Activated CD4-positive, alpha-beta T cell treated with anti-CD3 and anti-CD28 coated beads, Interleukin-2, amount 50 U/mL, for 4 hours (primary cell): Measurements from ENCODE around the gene SLK.

Source experiments
- DNase-seq, 2 experiments: peaks; one replicate each; pipeline ENCODE4 v3.0.0-alpha.2; 2020

Gene SLK

DNA sequence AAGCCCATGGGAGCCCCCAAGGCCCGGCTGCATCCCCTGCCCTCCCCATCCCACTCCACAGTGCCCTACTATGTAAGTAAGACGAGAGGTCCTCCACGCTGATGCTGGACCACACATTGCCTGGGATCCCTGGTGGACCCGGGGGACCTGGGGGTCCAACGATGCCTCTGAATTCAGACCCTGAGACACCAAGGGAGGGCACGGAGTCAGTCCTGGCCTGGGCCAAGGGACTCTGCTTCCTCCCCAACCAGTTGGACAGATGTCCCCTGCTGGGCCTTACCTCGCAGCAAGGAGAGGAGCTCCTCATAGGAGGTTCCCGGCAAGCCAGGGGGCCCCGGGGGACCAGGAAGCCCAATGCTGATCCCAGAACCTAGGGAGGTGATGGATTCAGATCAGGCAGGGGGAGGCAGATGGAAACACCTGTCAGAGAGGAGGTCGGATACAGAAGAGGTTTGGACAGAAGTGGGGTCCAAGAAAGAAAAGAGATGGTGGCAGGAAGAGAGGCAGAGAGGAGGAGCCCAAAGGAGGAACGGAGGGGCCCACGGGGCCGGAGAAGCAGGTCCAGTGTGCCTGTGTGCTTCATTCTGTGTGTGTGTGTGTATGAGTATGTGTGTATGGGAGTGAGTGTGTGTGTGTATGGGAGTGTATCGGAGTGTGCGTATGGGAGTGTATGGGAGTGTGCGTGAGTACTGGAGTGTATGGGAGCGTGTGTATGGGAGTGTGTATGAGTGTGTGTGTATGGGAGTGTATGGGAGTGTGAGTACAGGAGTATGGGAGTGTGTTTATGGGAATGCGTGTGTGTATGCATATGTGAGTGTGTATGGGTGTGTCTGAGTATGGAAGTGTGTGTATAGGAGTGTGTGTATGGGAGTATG is 68.5 kb downstream of the SLK start:
- no peak for DNase-seq

DNA sequence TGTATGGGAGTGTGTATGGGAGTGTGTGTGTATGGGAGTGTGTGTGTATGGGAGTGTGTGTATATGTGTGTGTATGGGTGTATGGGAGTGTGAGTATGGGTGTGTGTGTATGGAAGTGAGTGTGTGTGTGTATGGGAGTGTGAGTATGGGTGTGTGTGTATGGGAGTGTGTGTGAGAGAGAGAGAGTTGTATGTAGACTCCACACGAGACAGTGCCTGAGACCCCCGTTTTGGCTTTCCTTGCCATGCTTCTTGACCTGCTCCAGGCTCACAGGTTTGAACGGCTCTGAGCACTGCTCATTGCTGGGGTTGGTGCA is 69.1 kb downstream of the SLK start:
- DNase-seq = no peak

DNA sequence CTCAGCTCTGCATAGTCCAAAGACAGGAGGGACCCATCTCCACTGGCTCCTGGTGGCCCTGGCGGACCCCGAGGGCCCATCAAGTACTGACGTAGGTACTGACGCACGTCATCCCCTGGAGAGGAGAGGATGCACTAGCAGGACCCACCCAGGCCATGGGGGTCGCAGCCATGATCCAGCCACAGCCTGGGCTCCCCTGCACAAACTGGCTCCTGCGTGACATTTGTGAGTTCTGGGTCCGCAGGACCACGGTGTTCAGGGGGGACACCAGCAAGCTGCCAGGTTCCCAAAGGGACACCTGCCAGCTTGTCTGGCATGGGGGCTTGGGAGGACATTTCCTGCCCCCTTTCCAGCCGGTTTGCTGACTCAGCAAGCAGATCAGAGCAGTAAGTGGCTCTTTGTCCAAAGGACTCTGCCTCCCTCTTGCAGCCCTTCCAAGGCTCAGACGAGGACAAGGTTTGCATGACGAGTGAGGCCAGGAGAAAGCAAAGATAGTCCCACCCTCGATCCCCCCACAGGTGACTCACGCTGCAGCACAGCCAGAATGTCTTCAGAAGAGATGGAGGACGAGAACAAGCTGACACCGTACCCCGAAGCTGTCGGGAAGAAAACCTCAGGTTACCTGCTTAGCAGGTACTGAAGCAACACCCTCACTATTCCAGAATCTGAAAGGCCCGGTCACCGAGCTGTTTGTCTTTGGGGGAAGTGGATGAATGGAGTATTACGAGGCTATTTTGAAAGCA is 69.7 kb downstream of the SLK start:
- DNase-seq = no peak

DNA sequence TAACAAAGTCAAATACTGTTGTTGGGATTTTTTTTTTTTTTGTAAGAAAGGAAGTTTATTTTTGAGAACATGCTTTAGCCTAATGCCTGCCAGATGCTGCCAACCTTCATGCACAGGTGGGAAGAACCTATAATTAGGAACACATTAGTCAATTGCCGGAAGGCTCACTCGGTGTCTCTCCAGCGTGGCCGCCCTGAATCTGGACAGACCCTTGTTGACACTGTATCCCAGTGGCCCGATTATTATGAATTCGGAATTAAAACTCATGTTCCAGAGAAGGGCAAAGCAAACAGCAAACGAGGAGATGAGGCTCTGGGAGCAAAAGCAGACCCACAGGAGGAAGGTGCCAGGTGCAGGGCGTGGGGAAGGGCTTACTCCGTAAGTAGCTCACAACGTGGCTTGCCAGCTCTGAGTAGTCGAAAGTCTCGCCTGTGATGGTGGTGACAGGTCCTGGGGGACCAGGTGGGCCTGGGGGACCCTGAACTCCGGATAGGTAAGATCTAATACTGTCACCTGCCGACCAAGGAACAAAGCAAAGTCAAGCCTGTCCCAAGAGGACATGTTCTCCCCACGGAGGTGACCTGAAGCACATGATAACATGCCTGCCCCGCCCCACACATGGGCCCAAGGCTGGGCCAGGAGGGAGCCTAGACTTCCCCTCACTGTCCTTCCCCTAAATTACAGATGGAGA is 70.5 kb downstream of the SLK start:
- no peak for DNase-seq

DNA sequence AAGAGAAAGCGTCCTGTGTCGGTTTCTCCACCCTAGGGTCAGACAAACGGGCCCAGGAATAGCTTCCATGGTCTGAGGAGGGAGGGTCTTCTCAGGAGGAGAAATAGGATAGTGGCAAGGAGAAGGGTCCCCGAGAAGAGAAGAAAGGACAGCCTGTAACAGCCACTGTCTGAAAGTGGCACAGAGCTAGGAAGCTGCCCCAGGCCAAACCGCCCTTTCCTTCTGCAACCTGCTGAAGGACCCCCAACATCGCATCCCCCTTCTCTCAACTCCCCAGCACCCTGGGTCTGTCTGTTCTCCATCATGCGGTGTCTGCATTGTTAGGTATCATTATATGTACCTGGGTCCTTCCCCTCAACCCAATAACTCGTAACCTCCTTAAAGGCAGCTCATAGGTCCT is 71.6 kb downstream of the SLK start:
- no peak for DNase-seq

DNA sequence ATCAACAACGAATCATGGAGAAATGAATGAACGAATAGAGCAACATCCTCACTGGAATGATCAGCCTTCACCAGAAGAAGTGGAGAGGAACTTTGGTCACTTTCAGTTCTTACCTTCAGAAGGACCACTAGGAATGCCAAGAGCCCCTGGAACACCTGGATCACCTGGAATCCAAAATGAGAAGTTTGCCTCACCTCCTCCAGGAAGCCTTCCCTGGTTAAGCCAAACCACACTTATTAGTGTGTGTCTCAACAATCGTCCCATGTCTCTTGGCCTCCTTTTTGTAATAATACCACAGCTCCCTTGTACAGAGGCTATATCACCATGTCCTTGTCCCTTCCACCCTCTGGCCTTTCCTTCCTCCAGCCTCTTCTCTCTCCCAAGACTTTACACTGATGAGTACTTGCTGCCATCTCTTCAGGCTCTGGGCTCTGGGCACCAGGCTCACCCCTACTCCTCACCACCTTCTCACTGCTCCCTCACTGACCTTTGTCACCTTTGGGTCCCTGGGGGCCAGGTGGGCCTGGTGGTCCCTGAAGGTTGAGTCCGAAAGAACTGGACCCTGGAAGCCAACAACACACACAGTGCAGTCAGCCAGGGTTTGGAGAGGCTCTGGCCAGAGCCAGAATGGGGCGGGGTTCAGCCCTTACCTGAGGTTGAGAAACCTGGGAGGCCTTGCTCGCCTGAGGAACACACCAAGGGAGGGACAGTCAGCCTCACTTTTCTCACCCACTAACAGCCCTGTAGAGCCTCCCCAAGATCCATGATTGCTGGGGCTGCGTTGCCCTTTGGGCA is 72.2 kb downstream of the SLK start:
- no peak for DNase-seq

DNA sequence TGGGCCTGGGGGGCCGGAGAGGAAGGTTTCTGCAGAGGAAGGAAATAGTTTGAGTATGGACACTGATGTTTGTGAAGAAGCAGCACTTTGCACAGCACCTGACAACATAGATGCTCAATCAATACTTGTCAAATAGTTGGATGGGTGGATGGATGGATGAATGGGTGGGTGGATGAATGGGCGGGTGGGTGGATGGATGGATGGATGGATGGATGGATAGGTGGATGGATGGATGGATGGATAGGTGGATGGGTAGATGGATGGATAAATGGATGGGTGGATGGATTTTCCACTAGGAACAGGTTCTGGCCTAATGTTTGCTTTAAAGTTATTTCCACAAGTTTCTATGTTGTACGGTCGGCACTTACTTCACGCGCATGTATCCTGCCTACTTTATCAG is 73.4 kb downstream of the SLK start:
- DNase-seq = no peak

DNA sequence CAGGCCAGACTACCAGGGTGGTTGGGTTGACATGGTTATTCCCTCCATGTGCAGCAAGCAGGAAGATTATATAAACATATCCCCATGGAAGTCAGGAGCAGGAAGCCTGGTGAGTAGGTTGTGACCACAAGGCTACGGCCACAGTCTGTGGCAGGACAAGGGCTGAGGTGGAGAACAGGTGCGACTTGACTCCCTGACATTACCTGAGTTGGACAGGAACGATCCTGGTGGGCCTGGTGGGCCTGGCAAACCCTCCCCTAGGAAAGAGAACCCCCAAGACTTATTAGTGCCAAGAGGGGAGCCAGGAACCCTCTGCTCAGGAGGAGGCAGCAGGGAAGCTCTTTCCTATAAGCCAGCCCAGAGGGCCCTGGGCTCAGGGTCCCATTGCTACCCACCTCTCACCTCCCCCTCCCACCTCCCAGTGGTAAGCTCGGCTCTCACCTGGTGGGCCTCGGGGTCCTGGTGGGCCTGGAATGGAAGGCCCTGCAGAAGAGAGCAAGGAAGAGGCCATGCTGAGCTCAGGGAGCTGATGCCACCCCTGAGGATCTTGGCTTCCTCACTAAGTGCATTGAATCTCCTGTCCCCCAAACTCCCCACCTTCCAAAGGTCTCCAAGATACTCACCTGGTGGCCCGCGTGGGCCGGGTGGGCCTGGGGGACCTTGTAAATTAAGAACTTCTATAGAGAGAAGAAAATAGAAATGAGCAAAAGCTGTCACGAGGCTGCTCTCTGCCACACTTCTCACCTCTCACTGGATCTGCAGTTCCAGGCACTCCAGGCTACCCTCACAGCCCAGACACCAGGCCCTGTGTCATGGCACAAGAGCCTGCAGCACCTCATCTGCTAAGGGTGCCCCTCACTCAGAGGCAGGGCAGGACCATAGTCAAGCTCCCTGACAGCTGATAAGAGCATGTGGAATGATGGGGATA is 74.2 kb downstream of the SLK start:
- DNase-seq = no peak

DNA sequence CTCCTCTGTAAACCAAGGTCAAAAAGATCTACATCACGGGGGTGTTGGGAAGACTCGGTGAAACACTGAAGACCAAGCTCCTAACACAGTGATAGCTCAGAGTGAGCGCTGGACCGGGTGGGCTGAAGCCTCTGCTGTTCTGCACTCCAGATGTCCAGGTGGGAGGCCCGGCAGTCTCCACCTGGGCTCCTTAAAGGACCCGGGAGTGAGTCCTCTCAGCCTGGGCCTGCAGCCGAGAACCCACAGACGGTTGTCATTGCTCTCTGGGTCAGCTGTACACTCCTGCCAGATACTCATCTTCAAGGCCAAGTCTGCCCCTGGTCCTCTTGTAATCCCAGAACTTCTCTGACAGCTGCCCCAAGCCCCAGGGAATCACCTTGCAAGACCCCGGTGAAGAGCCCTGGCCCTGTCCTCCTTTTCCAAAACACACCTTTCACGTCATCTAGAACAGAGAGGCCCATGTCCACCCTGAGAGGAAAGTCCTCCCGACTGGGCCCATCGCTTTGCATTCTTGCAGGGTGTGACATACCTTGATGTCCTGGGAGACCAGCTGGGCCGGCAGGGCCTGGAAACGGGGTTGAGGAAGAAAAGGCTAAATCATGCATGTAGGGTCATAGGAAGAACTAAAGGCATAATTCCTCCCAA is 75.1 kb downstream of the SLK start:
- no peak for DNase-seq

DNA sequence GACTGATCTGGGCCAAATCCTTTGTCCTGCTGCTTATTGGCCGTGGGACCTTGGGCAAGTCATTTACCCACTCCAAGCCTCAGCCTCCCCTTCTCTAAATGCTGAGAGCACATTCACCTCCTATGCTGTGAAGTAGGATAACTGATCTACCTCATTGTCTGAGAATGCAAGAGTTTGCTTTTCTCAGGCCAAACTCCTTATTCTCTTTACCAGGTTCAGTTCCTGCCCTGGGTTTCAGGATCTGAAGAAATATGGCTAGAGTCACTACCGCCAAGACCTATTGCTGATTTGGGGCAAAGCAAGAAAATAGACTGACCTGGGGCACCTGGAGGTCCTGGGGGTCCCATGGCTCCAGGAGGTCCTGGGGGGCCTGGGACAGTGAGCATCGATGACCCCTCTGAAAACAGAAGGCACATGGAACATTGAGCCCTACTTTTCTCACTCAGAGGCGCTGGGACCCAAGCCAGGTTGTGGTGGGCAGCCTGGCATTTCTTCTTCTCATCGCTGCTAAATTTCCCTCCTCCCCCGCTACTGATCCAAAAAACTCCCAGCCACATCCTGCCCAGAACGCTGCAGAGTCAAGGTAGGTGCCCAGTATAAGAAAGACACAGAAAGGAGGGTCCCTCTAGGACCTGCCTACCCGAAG is 76.4 kb downstream of the SLK start:
- DNase-seq = no peak

DNA sequence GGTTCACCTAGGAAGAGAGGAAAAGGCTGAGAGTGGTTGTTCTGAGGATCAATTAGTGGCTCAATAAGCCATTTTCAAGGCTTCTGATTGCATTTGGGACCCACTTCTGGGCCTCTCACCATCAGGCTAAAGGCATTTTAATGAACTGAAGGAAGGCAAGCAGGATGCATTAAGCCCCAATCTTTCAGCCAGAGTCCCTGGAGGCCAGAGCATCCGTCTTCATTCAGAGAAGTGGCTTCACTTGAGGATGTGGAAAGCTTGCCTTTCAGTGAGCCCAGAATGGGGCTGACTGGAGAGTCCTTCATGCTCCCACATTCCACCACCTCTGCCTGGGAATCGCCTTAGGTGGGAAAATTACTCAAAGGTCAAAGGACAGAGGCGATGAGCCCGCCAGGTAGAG is 76.9 kb downstream of the SLK start:
- no peak for DNase-seq

DNA sequence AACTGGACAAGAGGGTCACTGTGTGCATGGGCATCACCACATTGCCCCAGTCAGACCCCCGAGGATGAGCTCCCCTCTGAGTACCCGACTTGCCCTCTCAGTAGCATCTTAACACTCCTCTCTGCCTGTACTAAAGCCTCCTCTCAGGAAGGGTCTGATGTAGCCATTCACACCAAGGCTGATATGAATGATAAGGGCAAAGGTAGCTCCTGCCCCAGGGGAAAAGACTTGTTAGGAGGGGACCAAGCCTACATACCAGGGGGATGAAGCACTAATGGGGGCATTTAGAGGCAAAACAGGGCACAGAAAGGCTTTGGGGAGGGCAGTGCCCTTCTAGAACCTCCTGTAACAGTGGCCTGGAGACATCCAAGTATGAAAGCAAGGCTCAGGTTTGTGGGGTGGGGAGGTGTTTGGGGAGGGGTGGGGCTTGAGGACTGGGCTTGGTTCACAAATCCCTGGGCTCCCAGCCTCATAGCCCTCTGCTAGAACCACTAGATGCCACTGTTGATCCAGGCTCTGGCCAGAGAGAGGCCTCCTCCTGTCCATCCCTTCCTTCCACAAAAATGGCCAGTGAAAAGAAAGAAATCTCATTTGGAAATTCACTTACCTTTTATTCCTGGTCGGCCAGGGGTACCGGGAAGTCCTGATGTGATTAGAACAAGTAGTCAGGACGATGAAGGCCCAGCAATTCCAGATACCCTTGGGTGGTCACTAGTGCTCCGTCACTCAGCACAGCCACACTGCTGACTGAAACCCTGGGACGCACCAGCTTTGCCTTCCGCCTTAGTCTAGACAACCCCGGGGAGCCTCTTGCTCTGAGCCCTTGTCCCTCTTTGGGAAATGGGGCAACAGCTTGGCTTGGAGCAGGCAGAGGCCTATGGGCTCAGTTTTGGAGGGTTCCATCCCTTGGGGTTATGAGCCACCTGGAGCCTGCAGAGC is 78.5 kb downstream of the SLK start:
- DNase-seq = no peak

DNA sequence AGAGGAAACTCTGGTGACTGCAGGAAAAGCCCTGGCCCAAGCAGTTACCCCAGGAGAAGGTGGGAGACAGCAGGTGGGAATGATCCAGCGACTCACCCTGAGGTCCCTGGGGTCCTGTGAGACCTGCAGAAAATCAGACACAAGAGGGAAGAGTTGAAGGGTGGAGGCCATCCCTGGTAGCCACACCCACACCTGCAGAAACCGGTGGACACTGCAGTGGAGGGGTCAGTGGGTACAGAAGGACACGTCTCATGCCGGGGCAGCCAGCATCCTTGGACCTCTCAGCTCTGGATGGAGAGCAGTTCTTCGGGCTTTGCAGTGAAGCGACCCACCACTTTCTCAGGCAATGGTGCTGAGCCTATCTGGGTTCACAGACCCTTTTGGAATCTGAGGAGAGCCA is 79.7 kb downstream of the SLK start:
- DNase-seq = no peak

DNA sequence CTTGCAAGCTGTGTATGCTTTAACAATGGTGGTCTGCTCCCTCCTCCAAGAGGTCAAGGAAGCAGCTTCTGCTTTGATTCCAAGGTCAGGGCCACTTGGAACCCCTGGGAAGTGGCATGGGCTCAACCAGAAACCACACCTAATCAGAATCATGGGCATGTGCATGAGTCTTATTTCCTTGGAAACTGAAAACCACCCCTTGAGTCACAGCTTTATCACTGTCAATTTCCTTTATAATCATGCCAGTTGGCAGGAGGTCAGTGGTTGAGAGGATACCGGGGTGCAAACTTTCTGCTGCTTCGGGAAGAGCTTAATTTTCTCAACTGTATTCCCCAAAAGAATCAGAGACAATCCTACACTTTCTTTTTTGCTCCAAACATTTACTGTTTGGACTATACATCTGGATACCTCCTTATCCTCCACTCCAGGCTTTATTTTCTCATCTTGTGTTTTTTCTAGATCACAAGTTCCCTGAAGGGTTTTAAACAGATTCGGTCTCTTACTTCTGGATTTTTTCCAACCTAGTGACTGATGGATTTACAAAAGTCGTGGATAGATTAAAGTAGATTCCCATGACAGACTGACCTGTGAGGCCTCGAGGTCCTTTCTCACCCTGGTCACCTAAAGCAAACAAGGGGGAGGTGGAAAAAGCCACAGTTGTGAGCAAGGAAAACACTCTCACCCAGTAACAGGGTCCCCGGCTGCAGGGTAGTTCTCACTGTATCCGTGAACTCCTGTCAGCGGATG is 82.7 kb downstream of the SLK start:
- DNase-seq = no peak

DNA sequence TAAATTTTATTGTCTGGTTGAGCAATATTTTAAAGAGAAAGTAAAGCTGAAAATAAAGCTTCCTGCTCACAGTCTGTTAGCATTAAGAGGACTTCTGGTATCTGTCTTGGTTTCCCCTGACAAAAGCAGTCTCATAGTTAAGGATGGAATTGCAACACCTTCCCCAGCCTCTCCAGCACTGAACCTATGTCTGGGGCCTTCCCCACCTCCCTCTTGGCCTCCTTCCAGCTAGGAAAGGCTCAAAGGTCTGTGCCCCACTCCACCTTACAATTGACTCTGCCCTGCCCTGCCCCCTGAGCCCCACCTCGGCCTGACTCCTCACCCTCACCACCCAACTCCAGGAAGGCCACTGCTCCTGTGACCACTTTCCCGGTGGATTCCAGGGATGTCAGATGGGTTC is 85.5 kb downstream of the SLK start:
- DNase-seq = no peak

DNA sequence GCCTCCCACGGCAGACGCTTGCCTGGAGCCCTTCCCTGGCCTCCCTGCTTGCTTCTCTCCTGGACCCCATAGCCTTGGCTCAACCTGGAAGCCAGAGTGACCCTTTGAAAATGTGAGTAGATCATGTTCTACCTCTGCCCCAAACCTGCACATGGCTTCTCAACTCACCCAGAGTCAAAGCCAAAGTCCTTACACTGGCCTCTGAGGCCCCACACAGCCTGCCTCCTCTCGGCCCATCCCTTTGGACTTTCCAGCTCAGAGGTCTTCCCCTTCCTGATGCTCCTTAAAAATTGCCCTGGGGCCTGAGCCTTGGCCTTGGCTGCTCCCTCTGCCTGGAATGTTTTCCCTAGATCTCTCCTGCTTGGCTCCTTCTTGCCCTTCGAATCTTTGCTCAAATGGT is 86.3 kb downstream of the SLK start:
- no peak for DNase-seq

DNA sequence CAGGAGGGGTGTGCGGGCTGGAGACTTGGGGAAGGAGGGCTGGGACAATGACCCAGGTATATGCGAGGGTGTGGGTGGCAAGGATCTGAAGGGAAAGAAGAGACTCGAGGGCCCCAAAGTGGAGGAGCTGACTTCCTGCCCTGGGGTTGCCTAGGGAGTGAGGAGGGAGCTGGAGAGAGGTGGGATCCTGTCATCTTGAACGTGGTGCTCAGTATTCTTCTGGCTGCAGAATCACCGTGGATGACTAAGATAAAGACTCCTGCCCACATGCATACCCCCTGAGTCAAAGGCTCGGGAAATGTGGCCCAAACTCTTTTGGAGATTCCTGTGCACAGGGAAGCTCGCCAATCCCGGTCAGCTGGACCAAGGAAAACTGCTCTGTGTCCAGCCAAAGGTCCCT is 87.5 kb downstream of the SLK start:
- DNase-seq = no peak

DNA sequence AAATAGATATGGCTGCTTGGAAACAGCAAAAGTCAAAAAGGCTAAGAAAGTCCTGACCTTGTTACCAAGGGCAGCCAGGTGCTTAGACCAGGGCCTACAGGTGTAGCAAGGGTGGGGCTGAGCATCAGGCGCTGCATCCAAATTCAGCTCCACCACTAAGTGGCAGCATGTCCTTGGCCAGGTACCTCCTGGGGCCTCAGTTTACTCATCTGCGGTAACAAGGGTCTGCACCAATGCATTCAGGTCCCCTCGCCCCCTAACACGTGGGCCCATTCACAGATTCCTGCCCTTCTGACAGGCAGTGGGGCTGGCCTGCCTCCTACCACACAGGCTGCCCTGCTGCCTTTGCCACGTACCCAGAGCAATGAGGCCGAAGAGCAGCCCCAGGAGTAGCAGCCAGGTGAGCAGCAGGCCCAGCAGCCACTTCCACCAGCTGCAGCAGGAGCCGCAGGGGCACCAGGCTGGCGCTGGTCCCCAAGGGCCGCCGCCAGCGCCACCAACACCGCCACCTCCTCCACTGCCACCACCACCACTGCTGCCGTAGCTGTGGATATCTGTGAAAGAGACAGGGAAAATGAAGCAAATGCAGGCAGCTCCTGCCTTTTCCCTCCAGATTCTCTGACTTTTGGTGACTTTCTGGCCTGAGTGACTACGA is 89.8 kb downstream of the SLK start:
- DNase-seq = no peak

DNA sequence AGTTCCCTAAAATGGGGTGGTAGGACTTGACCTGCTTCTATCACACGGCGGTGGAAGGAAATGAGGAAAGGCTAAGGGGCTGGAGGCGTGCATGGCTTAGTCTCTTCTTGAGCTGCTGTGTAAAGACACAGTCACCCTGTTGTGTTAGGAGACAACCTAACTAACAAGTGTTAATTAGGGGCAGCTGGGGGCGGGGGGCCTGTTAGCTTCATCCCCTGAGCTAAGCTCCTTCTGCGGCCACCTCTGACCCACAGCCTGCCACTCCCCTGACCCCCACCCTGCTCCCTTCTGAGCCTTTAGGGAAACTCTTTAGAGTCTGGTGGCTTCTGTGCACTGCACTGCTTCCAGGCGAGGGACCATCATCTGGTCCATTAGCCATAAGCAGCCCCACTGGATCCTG is 90.8 kb downstream of the SLK start:
- DNase-seq = no peak
